Activated T-cell treated with anti-CD3 and anti-CD28 coated beads, Interleukin-2, amount 50 U/mL, for 4 hours (primary cell): ENCODE results near the gene RETN. TPM values are rescaled to one million over a fixed set of nuclear protein-coding genes. Genes with fewer than 3 reads are reported as not detected.

ENCODE experiments used
- ATAC-seq, 2 donors: fragments of 200-7000 bp; cut with Tn5 transposase; one replicate each; pipeline ENCODE4 v1.10.0; 2021
- DNase-seq: peaks from one replicate; pipeline ENCODE4 v3.0.0-alpha.2; 2020
- H3K27me3 Mint-ChIP-seq: one replicate; pipeline ENCODE4 v1.8.0; 2021; ENCODE audit warnings: low read depth, mixed read lengths
- H3K36me3 Mint-ChIP-seq: one replicate; pipeline ENCODE4 v1.8.0; 2022; ENCODE audit warnings: mixed read lengths; ENCODE audit not compliant: insufficient read depth
- H3K4me1 Mint-ChIP-seq: one replicate; pipeline ENCODE4 v1.8.0; 2021; ENCODE audit warnings: low read depth, mixed read lengths
- H3K4me3 Mint-ChIP-seq: one replicate; pipeline ENCODE4 v1.8.0; 2021; ENCODE audit warnings: mild to moderate bottlenecking, moderate library complexity, mixed read lengths
- H3K9me3 Mint-ChIP-seq: one replicate; pipeline ENCODE4 v1.8.0; 2021; ENCODE audit warnings: mixed read lengths
- total RNA-seq, 3 donors: library from RNA; stranded (reverse); gene quantifications; one replicate each; pipeline ENCODE4 v1.2.1, GENCODE V29; 2021

Gene RETN
- total RNA-seq, 3 donors from 2014 or later = not detected

GRCh38 chr19:7715671-7716070 is 46.8 kb downstream of the RETN start:
- ATAC-seq = no peak
- Mint-ChIP-seq H3K4me1 (peaks cover 17% of the 10 kb centered on the region), H3K9me3 (peaks cover 5% of the 10 kb centered on the region), H3K4me3 (no peak overlapping the region), H3K36me3 (no peaks in the 10 kb centered on the region), H3K27me3 (no peaks in the 10 kb centered on the region)
- DNase-seq = no peak

- Mint-ChIP-seq H3K4me3 (no peak overlapping the region), H3K36me3 (no peaks in the 10 kb centered on the region), H3K27me3 (no peaks in the 10 kb centered on the region), H3K9me3 (peaks cover 5% of the 10 kb centered on the region), H3K4me1 (peaks cover 16% of the 10 kb centered on the region)
- DNase-seq = no peak
- ATAC-seq = no peak
These were observed 47.9 kb downstream of the RETN start for GRCh38 chr19:7716762-7717161.

- ATAC-seq = no peak
These were observed 49.8 kb downstream of the RETN start for GRCh38 chr19:7718668-7719067.

More at GRCh38 chr19:7718668-7719067, 49.8 kb downstream of the RETN start:
- Mint-ChIP-seq H3K27me3 (no peaks in the 10 kb centered on the region), H3K4me1 (peaks cover 16% of the 10 kb centered on the region), H3K4me3 (no peak overlapping the region), H3K9me3 (peaks cover 5% of the 10 kb centered on the region), H3K36me3 (no peaks in the 10 kb centered on the region)
- DNase-seq = no peak

Other genes with a start within 250 kb of the RETN start
- 1 to 10 TPM in 1 of 3 donors, under 1 TPM in 2; 0.76 to 1.1 (median 0.90) TPM for gene PEX11G, start 180.0 kb upstream of the RETN start, total RNA-seq
- gene ZNF358, start 152.9 kb upstream of the RETN start, total RNA-seq = 1 to 10 TPM; 4.8 to 5.6 (median 5.1) TPM
- 10 to 100 TPM; 20.5 to 27.4 (median 22.6) TPM for gene MCOLN1, start 146.4 kb upstream of the RETN start, total RNA-seq
- 100 to 1,000 TPM; 106 to 121 (median 107) TPM for gene PNPLA6, start 133.3 kb upstream of the RETN start, total RNA-seq
- gene CAMSAP3, start 73.2 kb upstream of the RETN start, total RNA-seq = under 1 TPM; 0.34 to 0.38 (median 0.38) TPM
- gene XAB2, start 39.5 kb upstream of the RETN start, total RNA-seq = 10 to 100 TPM; 64.6 to 76.1 (median 67.2) TPM
- 100 to 1,000 TPM; 107 to 132 (median 128) TPM for gene PET100, start 39.3 kb upstream of the RETN start, total RNA-seq
- gene PCP2, start 35.3 kb upstream of the RETN start, total RNA-seq = under 1 TPM in 1 of 3 donors, not detected in 2; 0.37 TPM
- 100 to 1,000 TPM; 113 to 119 (median 114) TPM for gene STXBP2, start 31.9 kb upstream of the RETN start, total RNA-seq
- not detected for gene MCEMP1, start 8.0 kb downstream of the RETN start, total RNA-seq
- 100 to 1,000 TPM in 1 of 3 donors, 10 to 100 TPM in 2; 81.3 to 112 (median 89.8) TPM for gene TRAPPC5, start 11.8 kb downstream of the RETN start, total RNA-seq
- 10 to 100 TPM in 2 of 3 donors, 1 to 10 TPM in 1; 6.9 to 52.7 (median 20.5) TPM for gene FCER2, start 33.1 kb downstream of the RETN start, total RNA-seq
- gene CLEC4G, start 63.1 kb downstream of the RETN start, total RNA-seq = not detected
- not detected for gene CD209, start 78.5 kb downstream of the RETN start, total RNA-seq
- gene CLEC4M, start 94.2 kb downstream of the RETN start, total RNA-seq = not detected
- 1 to 10 TPM; 6.6 to 7.5 (median 7.1) TPM for gene EVI5L, start 161.2 kb downstream of the RETN start, total RNA-seq
- gene PRR36, start 205.3 kb downstream of the RETN start, total RNA-seq = under 1 TPM in 2 of 3 donors, not detected in 1; 0.05 to 0.08 TPM
- under 1 TPM in 1 of 3 donors, not detected in 2; 0.05 TPM for gene LRRC8E, start 219.5 kb downstream of the RETN start, total RNA-seq
- gene MAP2K7, start 234.8 kb downstream of the RETN start, total RNA-seq = 10 to 100 TPM; 40.4 to 44.0 (median 43.3) TPM
- 1 to 10 TPM in 2 of 3 donors, under 1 TPM in 1; 0.74 to 2.4 (median 1.4) TPM for gene TGFBR3L, start 245.8 kb downstream of the RETN start, total RNA-seq